Endothelial cell of umbilical vein (primary cell): ENCODE measurements around the gene OSBPL5. TPM values are rescaled to one million over a fixed set of nuclear protein-coding genes. Genes with fewer than 3 reads are reported as not detected.

Experiments
- BruUV-seq: library from RNA; stranded (reverse); fragments of 400-500 nt; replicated peaks from 2 replicates; lab custom pipeline; 2021; lab: Mats Ljungman, UMichigan
- CTCF ChIA-PET: fragments of 300-600, 350-600 bp; sonication (Branson Sonifier 250); formaldehyde crosslinking; loops from one replicate; lab custom pipeline; 2021; ENCODE audit warnings: antibody characterized with exemption, inconsistent platforms; lab: Charles Lee
- POLR2A ChIA-PET: fragments of 300-600, 350-600 bp; sonication (Branson Sonifier 250); formaldehyde crosslinking; loops from one replicate; lab custom pipeline; 2021; ENCODE audit warnings: antibody characterized with exemption, inconsistent platforms; lab: Charles Lee
- DNase-seq: peaks from one replicate; pipeline ENCODE4 v3.0.0-alpha.2; 2011; ENCODE audit warnings: low read depth, low spot score
- FAIRE-seq: peaks from 2 replicates; lab custom pipeline; 2011; peaks lifted over from hg19 to GRCh38; lab: Jason Lieb, UNC
- H2AFZ ChIP-seq: 2 replicates; pipeline ENCODE4 v1.6.0; 2012; ENCODE audit warnings: low read depth, low read length, control low read depth, inconsistent platforms
- H3K27ac ChIP-seq: 2 replicates; pipeline ENCODE4 v1.5.1; 2011; ENCODE audit warnings: low read depth, mild to moderate bottlenecking, control low read depth, low read length, moderate library complexity; ENCODE audit not compliant: insufficient read depth
- H3K27me3 ChIP-seq, 2 experiments: 2 replicates each; pipeline versions ENCODE4 v1.6.0 to v1.6.1; 2011; ENCODE audit warnings: low read length in 2 of 2, mixed read lengths in 1 of 2; ENCODE audit not compliant: control insufficient read depth in 2 of 2, insufficient read depth in 2 of 2
- H3K36me3 ChIP-seq, 2 experiments: 2 replicates in 1 of 2; 3 replicates in 1 of 2; pipeline ENCODE4 v1.5.1; 2011; ENCODE audit warnings: low read length in 2 of 2, mild to moderate bottlenecking in 1 of 2, moderate library complexity in 1 of 2; ENCODE audit not compliant: control insufficient read depth in 2 of 2, insufficient read depth in 2 of 2; ENCODE audit errors: extremely low read depth in 1 of 2
- H3K4me1 ChIP-seq: 3 replicates; pipeline ENCODE4 v1.5.1; 2011; ENCODE audit warnings: mild to moderate bottlenecking, low read length; ENCODE audit not compliant: control insufficient read depth, insufficient read depth; ENCODE audit errors: extremely low read depth
- H3K4me2 ChIP-seq: 2 replicates; pipeline ENCODE4 v1.6.1; 2011; ENCODE audit warnings: low read length, control low read depth, mixed read lengths; ENCODE audit not compliant: insufficient read depth
- H3K4me3 ChIP-seq, 3 experiments: fragments of 200-600 bp in 1 of 3; sonication (generic), shearing (Covaris generic) in 1 of 3; replicated peaks in 1 of 3; 2 replicates each; pipeline ENCODE4 v1.5.1; 2011 to 2016; ENCODE audit warnings: control low read depth in 3 of 3, low read length in 3 of 3, mild to moderate bottlenecking in 2 of 3, inconsistent platforms in 1 of 3, low read depth in 1 of 3, moderate library complexity in 1 of 3; ENCODE audit not compliant: insufficient read depth in 1 of 3
- H3K79me2 ChIP-seq: 2 replicates; pipeline ENCODE4 v1.6.0; 2012; ENCODE audit warnings: low read length, inconsistent platforms; ENCODE audit not compliant: control insufficient read depth, insufficient read depth
- H3K9ac ChIP-seq: replicated peaks from 2 replicates; pipeline ENCODE3; 2011; ENCODE audit warnings: low read length, control low read depth; ENCODE audit not compliant: insufficient read depth; ENCODE audit errors: extremely low read depth
- H3K9me1 ChIP-seq: replicated peaks from 3 replicates; pipeline ENCODE4 v1.6.0; 2011; ENCODE audit warnings: mild to moderate bottlenecking, low read length; ENCODE audit not compliant: control insufficient read depth, insufficient read depth; ENCODE audit errors: extremely low read depth
- H3K9me3 ChIP-seq: replicated peaks from 2 replicates; pipeline ENCODE4 v1.5.1; 2012; ENCODE audit warnings: low read length, inconsistent platforms; ENCODE audit not compliant: control insufficient read depth, insufficient read depth
- H4K20me1 ChIP-seq: replicated peaks from 2 replicates; pipeline ENCODE3; 2011; ENCODE audit warnings: mild to moderate bottlenecking, low read length; ENCODE audit not compliant: control insufficient read depth, insufficient read depth; ENCODE audit errors: extremely low read depth
- EZH2 ChIP-seq: IDR thresholded peaks from 2 replicates; pipeline ENCODE4 v1.6.1; 2012; ENCODE audit warnings: borderline replicate concordance, low read depth, mild to moderate bottlenecking, moderate library complexity, low read length, inconsistent platforms; ENCODE audit not compliant: severe bottlenecking
- FOS ChIP-seq: IDR thresholded peaks from 2 replicates; pipeline ENCODE4 v1.6.1; 2011; ENCODE audit warnings: mild to moderate bottlenecking, low read length, moderate library complexity, borderline replicate concordance; ENCODE audit not compliant: insufficient read depth
- GATA2 ChIP-seq: IDR thresholded peaks from 2 replicates; pipeline ENCODE4 v1.7.0; 2011; ENCODE audit warnings: low read depth, mild to moderate bottlenecking, moderate library complexity, mixed read lengths, low read length; ENCODE audit not compliant: insufficient read length, insufficient read depth
- JUN ChIP-seq: IDR thresholded peaks from 2 replicates; pipeline ENCODE4 v1.6.1; 2011; ENCODE audit warnings: borderline replicate concordance, low read depth; ENCODE audit not compliant: insufficient read length, insufficient read depth
- MAX ChIP-seq: IDR thresholded peaks from 2 replicates; pipeline ENCODE4 v1.6.1; 2011; ENCODE audit not compliant: insufficient read depth, insufficient read length
- MYC ChIP-seq: IDR thresholded peaks from one replicate; pipeline ENCODE4 v1.6.1; 2011; ENCODE audit warnings: mild to moderate bottlenecking, low read depth, low read length
- POLR2A ChIP-seq: IDR thresholded peaks from 2 replicates; pipeline ENCODE4 v1.6.1; 2012; ENCODE audit warnings: low read depth, mild to moderate bottlenecking, control low read depth, low read length
- POLR2AphosphoS5 ChIP-seq: IDR thresholded peaks from 2 replicates; pipeline ENCODE4 v1.6.1; 2012; ENCODE audit warnings: low read depth, mild to moderate bottlenecking, control low read depth, low read length, moderate library complexity; ENCODE audit not compliant: insufficient read depth
- dilution Hi-C: fragments of 300-500 bp; cut with MboI; formaldehyde crosslinking; loops from one replicate; pipeline ENCODE4 v1.15.0; 2019; ENCODE audit warnings: low sequenced_read_pairs; ENCODE audit not compliant: extremely low pct_ligation_motif_present
- intact Hi-C: fragments of 100-400 bp; cut with micrococcal nuclease; formaldehyde crosslinking; loops from one replicate; pipeline ENCODE4 v1.10.0; 2022
- polyA plus RNA-seq, 4 experiments: library from polyadenylated mRNA; depleted of rRNA in 3 of 4; stranded (reverse) in 3 of 4; unstranded in 1 of 4; fragments of >200 nt; gene quantifications; 2 replicates each; pipeline versions ENCODE4 v1.2.1 to v1.2.3, GENCODE V29; 2011 to 2012; ENCODE audit warnings: missing spikeins in 1 of 4
- total RNA-seq: library from RNA; stranded (reverse); gene quantifications from 2 replicates; pipeline ENCODE4 v1.2.3, GENCODE V29; 2021
- TF ChIP-seq, protein P1 (sequence below), 2 donors: IDR thresholded peaks; 1 replicate in 1 of 2; 2 replicates in 1 of 2; pipeline ENCODE4 v1.5.1; 2011; ENCODE audit warnings: low read length in 2 of 2, mild to moderate bottlenecking in 2 of 2, moderate library complexity in 2 of 2, control low read depth in 1 of 2, inconsistent platforms in 1 of 2, low read depth in 1 of 2; ENCODE audit not compliant: insufficient read depth in 1 of 2; ENCODE audit errors: extremely low read depth in 1 of 2

The OSBPL5 gene
- total and polyA plus RNA-seq, 2 donors (not counting 3 experiments of a cell fraction or from before 2014, with no cell fraction given): 8.7 to 37.7 TPM

DNA sequence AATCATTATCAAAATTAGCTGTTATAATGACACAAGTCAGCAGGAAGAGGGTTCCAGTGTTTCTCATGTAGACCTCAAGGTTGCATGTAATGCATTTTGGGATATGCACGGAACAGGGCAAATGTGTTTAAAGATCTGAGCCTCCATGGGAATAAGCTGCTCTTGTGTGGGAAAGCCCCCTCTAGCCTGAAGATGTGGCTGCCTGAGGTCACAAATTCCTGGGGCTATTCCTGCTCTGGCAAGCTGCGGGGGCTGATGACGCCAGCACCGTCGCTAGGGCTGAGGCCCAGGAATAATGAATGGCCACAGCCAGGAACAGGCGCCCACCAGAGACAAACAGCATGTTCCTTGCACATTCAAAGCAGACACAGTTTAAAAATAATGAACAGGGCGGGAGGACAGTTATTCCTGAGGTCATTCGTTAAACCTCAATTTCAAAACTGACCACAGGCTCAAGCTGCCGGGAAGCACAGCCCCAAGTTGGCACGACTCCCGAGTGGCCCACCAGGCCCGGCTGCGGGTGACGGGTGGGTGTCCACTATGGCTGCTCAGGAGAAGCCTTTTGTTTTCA lies 11.7 kb downstream of the OSBPL5 start:
- no peak overlapping the region for H3K4me2 ChIP-seq
- H3K4me3 ChIP-seq: no peak overlapping the region
- FAIRE-seq (no peak), DNase-seq (no peak)
- dilution Hi-C loops (no loop called here), intact Hi-C loops (no loop called here)
- H3K9me1 ChIP-seq: no peaks in the 10 kb centered on the region
- H3K27ac ChIP-seq: no peak overlapping the region
- ChIA-PET POLR2A (no interaction called here), CTCF (no interaction called here)
- no peak for TF ChIP-seq POLR2AphosphoS5
- no peak for TF ChIP-seq EZH2
- no peak for TF ChIP-seq MYC
- TF ChIP-seq, protein P1, sequence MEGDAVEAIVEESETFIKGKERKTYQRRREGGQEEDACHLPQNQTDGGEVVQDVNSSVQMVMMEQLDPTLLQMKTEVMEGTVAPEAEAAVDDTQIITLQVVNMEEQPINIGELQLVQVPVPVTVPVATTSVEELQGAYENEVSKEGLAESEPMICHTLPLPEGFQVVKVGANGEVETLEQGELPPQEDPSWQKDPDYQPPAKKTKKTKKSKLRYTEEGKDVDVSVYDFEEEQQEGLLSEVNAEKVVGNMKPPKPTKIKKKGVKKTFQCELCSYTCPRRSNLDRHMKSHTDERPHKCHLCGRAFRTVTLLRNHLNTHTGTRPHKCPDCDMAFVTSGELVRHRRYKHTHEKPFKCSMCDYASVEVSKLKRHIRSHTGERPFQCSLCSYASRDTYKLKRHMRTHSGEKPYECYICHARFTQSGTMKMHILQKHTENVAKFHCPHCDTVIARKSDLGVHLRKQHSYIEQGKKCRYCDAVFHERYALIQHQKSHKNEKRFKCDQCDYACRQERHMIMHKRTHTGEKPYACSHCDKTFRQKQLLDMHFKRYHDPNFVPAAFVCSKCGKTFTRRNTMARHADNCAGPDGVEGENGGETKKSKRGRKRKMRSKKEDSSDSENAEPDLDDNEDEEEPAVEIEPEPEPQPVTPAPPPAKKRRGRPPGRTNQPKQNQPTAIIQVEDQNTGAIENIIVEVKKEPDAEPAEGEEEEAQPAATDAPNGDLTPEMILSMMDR (IDR thresholded peaks at IDR 0.05; ENCODE audit: extremely low read depth in 1 of 2, insufficient read depth in 1 of 2, low read depth in 1 of 2, low read length in 2 of 2): no peak
- no peak for TF ChIP-seq POLR2A
- no peaks in the 10 kb centered on the region for H3K27me3 ChIP-seq
- no peaks in the 10 kb centered on the region for H3K36me3 ChIP-seq
- H3K9me3 ChIP-seq: no peaks in the 10 kb centered on the region
- BruUV-seq: no TSS peak
- no peak overlapping the region for H2AFZ ChIP-seq
- H3K4me1 ChIP-seq: no peaks in the 10 kb centered on the region
- H3K9ac ChIP-seq: no peak overlapping the region
- no peaks in the 10 kb centered on the region for H4K20me1 ChIP-seq
- peaks cover 27% of the 10 kb centered on the region for H3K79me2 ChIP-seq

- BruUV-seq: no TSS peak
- Histone ChIP-seq H3K36me3 (no peaks in the 10 kb centered on the region), H3K4me1 (no peaks in the 10 kb centered on the region), H3K27ac (no peak overlapping the region), H3K9me1 (no peaks in the 10 kb centered on the region), H3K9ac (no peak overlapping the region), H3K79me2 (peaks cover 20% of the 10 kb centered on the region), H2AFZ (no peak overlapping the region), H3K27me3 (no peaks in the 10 kb centered on the region), H3K4me3 (no peak overlapping the region), H3K9me3 (no peaks in the 10 kb centered on the region), H3K4me2 (no peak overlapping the region), H4K20me1 (no peaks in the 10 kb centered on the region)
- DNase-seq: no peak
- dilution Hi-C loops (no loop called here), intact Hi-C loops (no loop called here)
- POLR2A ChIA-PET: no interaction called here
- FAIRE-seq: no peak
- CTCF ChIA-PET: no interaction called here
- TF ChIP-seq JUN: no peak
- no peak for TF ChIP-seq FOS
- TF ChIP-seq POLR2A: no peak
- TF ChIP-seq, protein P1 (IDR thresholded peaks at IDR 0.05; ENCODE audit: extremely low read depth in 1 of 2, insufficient read depth in 1 of 2, low read depth in 1 of 2, low read length in 2 of 2): no peak
- no peak for TF ChIP-seq POLR2AphosphoS5
- TF ChIP-seq GATA2: no peak
- no peak for TF ChIP-seq MYC
- TF ChIP-seq MAX: no peak
- TF ChIP-seq EZH2: no peak
Observed at GRCh38 chr11:3152471-3153110, 12.5 kb downstream of the OSBPL5 start.
